Caco-2 (cell line): ENCODE results near the gene GPRIN1. TPM values are rescaled to one million over a fixed set of nuclear protein-coding genes. Genes with fewer than 3 reads are reported as not detected.
"Not testable (repeated sequence)": the region's sequence is repeated elsewhere in the genome, so short reads cannot be mapped to it uniquely, and the experiment has no call there.

Source experiments
- BruUV-seq: library from RNA; stranded (reverse); fragments of 400-500 nt; replicated peaks from 2 replicates; lab custom pipeline; 2021; lab: Mats Ljungman, UMichigan
- CTCF ChIA-PET: fragments of 300-600 bp; sonication (Branson Sonifier 250); formaldehyde crosslinking; loops from one replicate; lab custom pipeline; 2022; ENCODE audit warnings: antibody characterized with exemption; lab: Charles Lee
- POLR2A ChIA-PET: fragments of 300-600 bp; sonication (Branson Sonifier 250); formaldehyde crosslinking; loops from one replicate; lab custom pipeline; 2022; ENCODE audit warnings: antibody characterized with exemption; lab: Charles Lee
- DNase-seq, 2 experiments: peaks; one replicate each; pipeline versions ENCODE4 v3.0.0 to v3.0.0-alpha.2; 2020 to 2022
- H3K27me3 ChIP-seq: replicated peaks from 2 replicates; pipeline ENCODE4 v1.6.0; 2011; ENCODE audit warnings: low read length; ENCODE audit not compliant: control insufficient read depth, insufficient read depth
- H3K36me3 ChIP-seq: 2 replicates; pipeline ENCODE4 v1.5.1; 2011; ENCODE audit warnings: low read length; ENCODE audit not compliant: control insufficient read depth, insufficient read depth
- H3K4me1 ChIP-seq: fragments of 250-450 bp; sonication (Bioruptor Pico); 2 replicates; pipeline ENCODE4 v1.5.1; 2020; ENCODE audit warnings: mild to moderate bottlenecking
- H3K4me3 ChIP-seq: 2 replicates; pipeline ENCODE4 v1.5.1; 2011; ENCODE audit warnings: low read depth, mild to moderate bottlenecking, control low read depth, low read length
- H3K9me3 ChIP-seq: fragments of 250-450 bp; sonication (Bioruptor Pico); 2 replicates; pipeline ENCODE4 v1.5.1; 2020; ENCODE audit warnings: mild to moderate bottlenecking, moderate library complexity
- H3K27ac Mint-ChIP-seq: one replicate; pipeline ENCODE4 v1.8.0; 2022; ENCODE audit warnings: mixed read lengths; ENCODE audit not compliant: unreplicated experiment
- H3K27me3 Mint-ChIP-seq: one replicate; pipeline ENCODE4 v1.8.0; 2022; ENCODE audit warnings: mixed read lengths; ENCODE audit not compliant: insufficient read depth, unreplicated experiment
- H3K36me3 Mint-ChIP-seq: one replicate; pipeline ENCODE4 v1.8.0; 2022; ENCODE audit warnings: mild to moderate bottlenecking, mixed read lengths; ENCODE audit not compliant: insufficient read depth, unreplicated experiment
- H3K4me1 Mint-ChIP-seq: one replicate; pipeline ENCODE4 v1.8.0; 2022; ENCODE audit warnings: low read depth, mixed read lengths; ENCODE audit not compliant: unreplicated experiment
- H3K4me3 Mint-ChIP-seq: one replicate; pipeline ENCODE4 v1.8.0; 2022; ENCODE audit warnings: mild to moderate bottlenecking, moderate library complexity, mixed read lengths; ENCODE audit not compliant: unreplicated experiment
- H3K9me3 Mint-ChIP-seq: one replicate; pipeline ENCODE4 v1.8.0; 2022; ENCODE audit warnings: mixed read lengths; ENCODE audit not compliant: unreplicated experiment
- CTCF ChIP-seq, 2 experiments: fragments of 200-600 bp in 1 of 2; IDR thresholded peaks; 1 replicate in 1 of 2; 2 replicates in 1 of 2; pipeline versions ENCODE4 v1.5.1 to v1.8.0; 2011 to 2022; ENCODE audit warnings: antibody characterized with exemption in 1 of 2, control low read depth in 1 of 2, inconsistent platforms in 1 of 2, low read depth in 1 of 2, low read length in 1 of 2, mild to moderate bottlenecking in 1 of 2, moderate library complexity in 1 of 2; ENCODE audit not compliant: insufficient read depth in 1 of 2, severe bottlenecking in 1 of 2, unreplicated experiment in 1 of 2
- intact Hi-C: fragments of 100-400 bp; cut with micrococcal nuclease; formaldehyde crosslinking; loops from one replicate; pipeline ENCODE4 v1.10.0; 2022; ENCODE audit not compliant: unreplicated experiment
- total RNA-seq: library from RNA; stranded (reverse); gene quantifications from 2 replicates; pipeline ENCODE4 v1.2.3, GENCODE V29; 2022

GPRIN1 gene
- total RNA-seq, 1 experiment from 2014 or later: 3.9 TPM

GRCh38 chr5:176594554-176594953, 15.4 kb downstream of the GPRIN1 start:
- Mint-ChIP-seq H3K36me3 (peaks cover 11% of the 10 kb centered on the region), H3K27me3 (no peaks in the 10 kb centered on the region), H3K4me1 (no peaks in the 10 kb centered on the region), H3K27ac (no peak overlapping the region), H3K4me3 (no peak overlapping the region), H3K9me3 (no peaks in the 10 kb centered on the region)
- no peaks in the 10 kb centered on the region for H3K4me1 ChIP-seq
- H3K4me3 ChIP-seq: no peak overlapping the region
- peaks cover 7% of the 10 kb centered on the region for H3K9me3 ChIP-seq
- no peaks in the 10 kb centered on the region for H3K36me3 ChIP-seq
- no peak for DNase-seq
- BruUV-seq: no TSS peak
- no peak for TF ChIP-seq CTCF (IDR thresholded peaks at IDR 0.05; ENCODE audit: insufficient read depth in 1 of 2, low read depth in 1 of 2, low read length in 1 of 2, severe bottlenecking in 1 of 2, unreplicated experiment in 1 of 2)
- H3K27me3 ChIP-seq: no peaks in the 10 kb centered on the region
- intact Hi-C loops: no loop called here
- ChIA-PET CTCF (no interaction called here), POLR2A (no interaction called here)

- DNase-seq: no peak
- peaks cover 7% of the 10 kb centered on the region for H3K9me3 ChIP-seq
- Mint-ChIP-seq H3K36me3 (peaks cover 11% of the 10 kb centered on the region), H3K4me1 (no peaks in the 10 kb centered on the region), H3K9me3 (peaks cover 5% of the 10 kb centered on the region), H3K27ac (no peak overlapping the region), H3K27me3 (peaks cover 1% of the 10 kb centered on the region), H3K4me3 (no peak overlapping the region)
- intact Hi-C loops: no loop called here
- no peak for TF ChIP-seq CTCF (IDR thresholded peaks at IDR 0.05; ENCODE audit: insufficient read depth in 1 of 2, low read depth in 1 of 2, low read length in 1 of 2, severe bottlenecking in 1 of 2, unreplicated experiment in 1 of 2)
- H3K36me3 ChIP-seq: no peaks in the 10 kb centered on the region
- ChIA-PET POLR2A (no interaction called here), CTCF (no interaction called here)
- no peaks in the 10 kb centered on the region for H3K27me3 ChIP-seq
- H3K4me1 ChIP-seq: no peaks in the 10 kb centered on the region
- BruUV-seq: no TSS peak
- no peak overlapping the region for H3K4me3 ChIP-seq
Measured at GRCh38 chr5:176593273-176593869, 16.6 kb downstream of the GPRIN1 start.

- Histone ChIP-seq H3K4me3 (no peak overlapping the region), H3K27me3 (no peaks in the 10 kb centered on the region), H3K9me3 (peaks cover 7% of the 10 kb centered on the region), H3K36me3 (no peaks in the 10 kb centered on the region), H3K4me1 (no peaks in the 10 kb centered on the region)
- ChIA-PET CTCF (no interaction called here), POLR2A (interaction anchor here (0.5 kb wide), 1 partner anchor 132 kb away, joined by 6 read pairs; no protein-coding TSS in a partner anchor)
- no peak for TF ChIP-seq CTCF (IDR thresholded peaks at IDR 0.05; ENCODE audit: insufficient read depth in 1 of 2, low read depth in 1 of 2, low read length in 1 of 2, severe bottlenecking in 1 of 2, unreplicated experiment in 1 of 2)
- peaks cover 3% of the 10 kb centered on the region for H3K27me3 Mint-ChIP-seq
- intact Hi-C loops: no loop called here
- no TSS peak for BruUV-seq
- peaks cover 11% of the 10 kb centered on the region for H3K36me3 Mint-ChIP-seq
- H3K4me3 Mint-ChIP-seq: no peak overlapping the region
- no peak for DNase-seq
- H3K4me1 Mint-ChIP-seq: no peaks in the 10 kb centered on the region
- no peak overlapping the region for H3K27ac Mint-ChIP-seq
- peaks cover 13% of the 10 kb centered on the region for H3K9me3 Mint-ChIP-seq
Measured at GRCh38 chr5:176592573-176592972, 17.4 kb downstream of the GPRIN1 start.

- H3K4me1 Mint-ChIP-seq, BruUV-seq, H3K36me3 ChIP-seq, DNase-seq, H3K4me3 ChIP-seq, intact Hi-C loops, H3K9me3 ChIP-seq, CTCF ChIA-PET, H3K4me3 Mint-ChIP-seq, H3K27ac Mint-ChIP-seq, H3K27me3 ChIP-seq, H3K4me1 ChIP-seq, POLR2A ChIA-PET, H3K27me3 Mint-ChIP-seq: not testable (repeated sequence)
- Mint-ChIP-seq H3K36me3 (peaks cover 11% of the 10 kb centered on the region), H3K9me3 (peaks cover 13% of the 10 kb centered on the region)
Measured at GRCh38 chr5:176591667-176592066, 18.3 kb downstream of the GPRIN1 start.
